ENCODE measurements around the gene KIF21B.
A peak's percentile ranks its signal among the peaks of the same experiment; 100 is the strongest.

Gene KIF21B

GRCh38 chr1:201020721-201021629, 2.5 kb downstream of the KIF21B start:
- no peaks in the 10 kb centered on the region for H3K27me3 ChIP-seq (ENCODE audit: insufficient read depth, low read length)
- H3K4me1 ChIP-seq (ENCODE audit: insufficient read depth, low read length, severe bottlenecking), result peaks cover 52% of the 10 kb centered on the region
- no peak overlapping the region for H2AFZ ChIP-seq (ENCODE audit: low read length)
- H3K9me3 ChIP-seq (ENCODE audit: low read length), result no peaks in the 10 kb centered on the region
- peak; percentile 36; the same call in 1 of the 2 replicates for TF ChIP-seq CTCF (IDR thresholded peaks at IDR 0.05; ENCODE audit: low read length)
- TF ChIP-seq EZH2 (IDR thresholded peaks at IDR 0.05; ENCODE audit: borderline replicate concordance, low read length), result no peak
- no peaks in the 10 kb centered on the region for H3K9me2 ChIP-seq (ENCODE audit: low read depth, low read length)
- no peaks in the 10 kb centered on the region for H3K36me3 ChIP-seq (ENCODE audit: insufficient read depth, low read length)
- H3K4me3 ChIP-seq (ENCODE audit: low read depth, low read length, poor library complexity, severe bottlenecking), result peak overlapping the region; percentile 80
- no peaks in the 10 kb centered on the region for H4K20me1 ChIP-seq (ENCODE audit: insufficient read depth, low read length)
- H3F3A ChIP-seq (ENCODE audit: insufficient read depth, low read length), result 0 out of 2 replicates have a peak, but pooled peaks cover 6% of the 10 kb centered on the region
- H3K9ac ChIP-seq (ENCODE audit: low read length), result peak overlapping the region; percentile 21; the same call in 1 of the 2 replicates
- no peaks in the 10 kb centered on the region for H3K79me2 ChIP-seq (ENCODE audit: insufficient read depth, low read length)
- H3K27ac ChIP-seq (ENCODE audit: low read depth, low read length, poor library complexity, severe bottlenecking), result peak overlapping the region; percentile 97
- peak overlapping the region; percentile 74 for H3K4me2 ChIP-seq (ENCODE audit: low read length)

GRCh38 chr1:201020040-201020591, 3.4 kb downstream of the KIF21B start:
- Histone ChIP-seq H3K9ac (ENCODE audit: low read length) (peak overlapping the region; percentile 49), H3K27ac (ENCODE audit: low read depth, low read length, poor library complexity, severe bottlenecking) (peak overlapping the region; percentile 97), H3K27me3 (ENCODE audit: insufficient read depth, low read length) (no peaks in the 10 kb centered on the region), H3K4me3 (ENCODE audit: low read depth, low read length, poor library complexity, severe bottlenecking) (peak overlapping the region; percentile 13), H3K9me2 (ENCODE audit: low read depth, low read length) (no peaks in the 10 kb centered on the region), H2AFZ (ENCODE audit: low read length) (no peak overlapping the region), H4K20me1 (ENCODE audit: insufficient read depth, low read length) (no peaks in the 10 kb centered on the region), H3K79me2 (ENCODE audit: insufficient read depth, low read length) (no peaks in the 10 kb centered on the region), H3K9me3 (ENCODE audit: low read length) (no peaks in the 10 kb centered on the region), H3F3A (ENCODE audit: insufficient read depth, low read length) (0 out of 2 replicates have a peak, but pooled peaks cover 6% of the 10 kb centered on the region), H3K4me2 (ENCODE audit: low read length) (peak overlapping the region; percentile 74), H3K36me3 (ENCODE audit: insufficient read depth, low read length) (no peaks in the 10 kb centered on the region), H3K4me1 (ENCODE audit: insufficient read depth, low read length, severe bottlenecking) (peaks cover 52% of the 10 kb centered on the region)
- TF ChIP-seq EZH2 (IDR thresholded peaks at IDR 0.05; ENCODE audit: borderline replicate concordance, low read length) (no peak), CTCF (IDR thresholded peaks at IDR 0.05; ENCODE audit: low read length) (no peak)

GRCh38 chr1:201019321-201019977, 4.1 kb downstream of the KIF21B start:
- TF ChIP-seq EZH2 (IDR thresholded peaks at IDR 0.05; ENCODE audit: borderline replicate concordance, low read length), result no peak
- no peak for TF ChIP-seq CTCF (IDR thresholded peaks at IDR 0.05; ENCODE audit: low read length)
- Histone ChIP-seq H3K4me1 (ENCODE audit: insufficient read depth, low read length, severe bottlenecking) (peaks cover 52% of the 10 kb centered on the region), H3K27ac (ENCODE audit: low read depth, low read length, poor library complexity, severe bottlenecking) (peak overlapping the region; percentile 97), H3K27me3 (ENCODE audit: insufficient read depth, low read length) (no peaks in the 10 kb centered on the region), H3K9me2 (ENCODE audit: low read depth, low read length) (no peaks in the 10 kb centered on the region), H3K4me2 (ENCODE audit: low read length) (peak overlapping the region; percentile 74), H3K4me3 (ENCODE audit: low read depth, low read length, poor library complexity, severe bottlenecking) (peak overlapping the region; percentile 13), H3K9me3 (ENCODE audit: low read length) (no peaks in the 10 kb centered on the region), H2AFZ (ENCODE audit: low read length) (peak overlapping the region; percentile 56; the same call in 1 of the 2 replicates), H3F3A (ENCODE audit: insufficient read depth, low read length) (0 out of 2 replicates have a peak, but pooled peaks cover 6% of the 10 kb centered on the region), H4K20me1 (ENCODE audit: insufficient read depth, low read length) (no peaks in the 10 kb centered on the region), H3K36me3 (ENCODE audit: insufficient read depth, low read length) (no peaks in the 10 kb centered on the region), H3K79me2 (ENCODE audit: insufficient read depth, low read length) (no peaks in the 10 kb centered on the region), H3K9ac (ENCODE audit: low read length) (peak overlapping the region; percentile 51)

Measured in OCI-LY1 (cell line).